Stimulated activated CD8-positive, alpha-beta memory T cell treated with anti-CD3 and anti-CD28 coated beads, Interleukin-15, amount 100 ng/mL, for 1 hour (primary cell): ENCODE results near the gene ACTN4.

ENCODE experiments used
- DNase-seq: peaks from one replicate; pipeline ENCODE4 v3.0.0-alpha.2; 2020; ENCODE audit warnings: low read depth

Gene ACTN4

DNA sequence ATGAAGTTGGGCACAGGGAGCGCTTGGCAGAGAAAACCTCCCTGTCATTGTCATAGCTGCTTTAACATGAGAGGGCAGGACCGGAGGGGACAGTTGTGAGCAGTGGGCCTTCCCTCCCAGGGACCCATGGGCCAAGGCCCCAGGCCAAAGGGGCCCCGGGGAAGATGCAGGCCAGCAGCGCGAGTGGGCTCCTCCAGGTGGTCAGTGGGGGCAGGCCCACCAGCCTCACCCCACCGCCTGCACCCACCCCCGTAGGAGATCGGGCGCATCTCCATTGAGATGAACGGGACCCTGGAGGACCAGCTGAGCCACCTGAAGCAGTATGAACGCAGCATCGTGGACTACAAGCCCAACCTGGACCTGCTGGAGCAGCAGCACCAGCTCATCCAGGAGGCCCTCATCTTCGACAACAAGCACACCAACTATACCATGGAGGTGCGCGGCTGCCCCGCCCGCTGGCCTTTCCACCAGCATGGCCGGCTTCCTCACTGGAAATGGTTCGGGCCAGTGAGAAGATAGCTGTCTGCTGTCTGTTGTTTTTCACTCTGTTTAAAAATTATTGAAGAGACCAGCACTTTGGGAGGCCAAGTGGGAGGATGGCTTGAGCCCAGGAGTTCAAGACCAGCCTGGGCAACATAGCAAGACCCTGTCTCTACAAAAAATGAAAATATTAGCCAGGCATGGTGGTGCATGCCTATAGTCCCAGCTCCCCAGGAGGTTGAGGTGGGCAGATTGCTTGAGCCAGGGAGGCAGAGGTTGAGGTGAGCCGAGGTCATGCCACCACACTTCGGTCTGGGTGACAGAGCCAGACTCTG, 78.2 kb downstream of the ACTN4 start:
- no peak for DNase-seq

DNA sequence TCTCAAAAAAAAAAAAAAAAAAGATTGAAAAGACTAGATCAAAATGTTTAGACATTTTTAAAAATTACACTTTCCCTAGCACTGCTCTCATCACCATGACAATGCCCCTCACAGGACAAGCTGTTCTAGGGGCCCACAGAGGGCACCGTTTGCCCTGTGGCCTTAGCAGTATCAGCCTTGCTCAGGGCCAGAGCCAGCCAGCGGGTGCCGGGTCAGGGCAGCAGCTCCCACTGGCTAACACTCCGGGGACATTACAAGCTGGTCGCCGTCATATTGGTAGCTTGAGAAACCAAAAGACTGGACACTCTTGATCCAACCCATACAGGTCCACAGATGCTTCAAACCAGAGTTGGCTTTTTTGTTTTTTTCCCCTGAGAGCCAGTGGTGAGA, 78.8 kb downstream of the ACTN4 start:
- DNase-seq: no peak

DNA sequence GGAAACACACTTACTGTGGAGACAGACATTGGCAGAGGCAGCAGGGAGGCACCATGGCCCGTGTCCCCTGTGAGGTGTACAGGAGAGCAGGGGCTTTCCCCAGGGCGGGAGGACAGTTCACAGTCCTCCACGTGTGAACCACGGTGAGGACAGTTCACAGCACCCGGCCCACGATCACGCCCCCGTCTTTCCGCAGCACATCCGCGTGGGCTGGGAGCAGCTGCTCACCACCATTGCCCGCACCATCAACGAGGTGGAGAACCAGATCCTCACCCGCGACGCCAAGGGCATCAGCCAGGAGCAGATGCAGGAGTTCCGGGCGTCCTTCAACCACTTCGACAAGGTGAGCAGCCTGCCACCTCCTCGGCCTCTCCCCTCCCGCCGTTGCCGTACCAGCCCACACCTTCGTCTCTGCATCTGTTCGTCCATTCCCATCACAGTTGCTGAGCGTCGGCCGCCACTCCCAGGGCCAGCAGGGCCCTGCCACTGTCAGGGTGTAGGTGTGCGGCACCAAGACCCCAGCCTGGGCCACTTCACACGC, 79.4 kb downstream of the ACTN4 start:
- no peak for DNase-seq

DNA sequence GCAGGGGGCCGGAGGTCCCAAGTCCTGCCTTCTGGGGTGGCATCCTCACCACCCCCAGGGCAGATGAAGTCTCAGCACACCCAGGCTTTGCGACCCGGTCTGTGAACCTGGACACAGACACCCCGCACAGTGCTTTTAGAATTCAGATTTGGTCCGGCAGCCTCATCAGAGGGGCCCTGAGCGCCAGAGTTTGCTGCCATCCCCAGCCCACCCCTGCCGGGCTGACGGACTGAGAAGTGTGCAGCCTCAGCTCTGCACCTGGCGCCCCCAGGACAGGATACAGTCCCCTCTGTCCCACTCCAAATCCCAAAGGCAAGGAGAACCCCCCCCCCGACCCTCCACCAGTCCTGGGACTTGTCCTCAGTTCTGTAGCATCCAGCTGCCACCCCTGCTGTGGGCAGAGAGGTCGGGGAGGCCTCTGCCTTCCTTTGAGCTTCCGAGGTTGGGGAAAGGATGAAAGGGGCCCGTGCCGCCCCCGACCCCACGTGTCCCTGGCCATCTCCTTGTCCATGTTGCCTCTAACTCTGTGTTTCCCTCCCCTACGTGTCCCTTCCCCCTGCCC, 79.9 kb downstream of the ACTN4 start:
- DNase-seq: no peak

DNA sequence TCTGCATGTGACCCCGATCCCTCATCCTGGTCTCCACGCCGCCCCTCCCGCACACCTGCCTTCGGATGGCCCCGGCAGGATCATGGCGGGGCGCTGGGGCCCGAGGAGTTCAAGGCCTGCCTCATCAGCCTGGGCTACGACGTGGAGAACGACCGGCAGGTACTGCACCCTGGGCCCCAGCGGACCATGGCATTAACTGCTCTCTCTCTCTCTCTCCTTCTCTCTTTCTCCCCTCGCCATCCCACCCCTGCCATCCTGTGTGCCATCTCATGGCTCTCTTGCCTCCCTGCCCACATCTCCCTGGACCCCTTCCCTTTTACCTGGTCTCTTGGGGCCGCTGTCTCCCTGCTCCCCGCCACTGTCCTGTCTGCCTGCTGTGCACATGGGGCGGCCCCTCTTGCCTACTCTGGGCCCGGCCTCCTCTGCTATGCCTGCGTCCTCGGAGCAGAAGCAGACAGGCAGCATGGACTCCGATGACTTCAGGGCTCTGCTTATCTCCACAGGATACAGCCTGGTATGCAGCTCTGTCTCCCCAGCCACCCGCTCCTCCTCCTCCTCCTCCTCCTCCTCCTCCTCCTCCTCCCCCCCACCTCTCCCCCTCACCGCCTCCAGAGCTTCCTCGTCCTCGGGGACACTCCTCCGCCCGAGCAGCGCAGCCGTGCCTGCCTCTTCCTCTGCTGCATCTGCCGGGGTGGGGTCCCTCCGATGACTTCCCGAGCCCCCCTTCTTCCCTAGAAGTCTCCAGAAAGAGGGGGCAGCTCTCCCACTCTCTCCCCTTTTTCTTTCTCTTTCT, 80.6 kb downstream of the ACTN4 start:
- DNase-seq: no peak

DNA sequence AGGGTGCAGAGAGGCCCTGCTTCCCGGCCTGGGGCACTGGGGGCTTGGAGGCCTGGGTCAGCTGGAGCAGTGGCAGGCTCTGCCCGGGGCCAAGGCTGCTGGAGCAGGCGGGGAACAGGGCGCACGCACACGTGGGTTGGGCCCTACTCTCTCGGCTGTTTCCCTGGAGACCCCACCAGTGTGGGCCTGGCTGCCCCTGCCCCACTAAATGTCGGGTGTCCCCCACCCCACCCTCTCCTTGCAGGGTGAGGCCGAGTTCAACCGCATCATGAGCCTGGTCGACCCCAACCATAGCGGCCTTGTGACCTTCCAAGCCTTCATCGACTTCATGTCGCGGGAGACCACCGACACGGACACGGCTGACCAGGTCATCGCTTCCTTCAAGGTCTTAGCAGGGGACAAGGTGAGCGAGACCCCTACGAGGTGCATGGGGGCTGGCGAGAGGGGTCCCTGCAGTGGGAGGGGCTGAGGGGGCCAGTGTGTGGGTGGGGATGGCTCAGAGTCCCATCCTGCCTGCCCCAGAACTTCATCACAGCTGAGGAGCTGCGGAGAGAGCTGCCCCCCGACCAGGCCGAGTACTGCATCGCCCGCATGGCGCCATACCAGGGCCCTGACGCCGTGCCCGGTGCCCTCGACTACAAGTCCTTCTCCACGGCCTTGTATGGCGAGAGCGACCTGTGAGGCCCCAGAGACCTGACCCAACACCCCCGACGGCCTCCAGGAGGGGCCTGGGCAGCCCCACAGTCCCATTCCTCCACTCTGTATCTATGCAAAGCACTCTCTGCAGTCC, 81.5 kb downstream of the ACTN4 start:
- DNase-seq: no peak

DNA sequence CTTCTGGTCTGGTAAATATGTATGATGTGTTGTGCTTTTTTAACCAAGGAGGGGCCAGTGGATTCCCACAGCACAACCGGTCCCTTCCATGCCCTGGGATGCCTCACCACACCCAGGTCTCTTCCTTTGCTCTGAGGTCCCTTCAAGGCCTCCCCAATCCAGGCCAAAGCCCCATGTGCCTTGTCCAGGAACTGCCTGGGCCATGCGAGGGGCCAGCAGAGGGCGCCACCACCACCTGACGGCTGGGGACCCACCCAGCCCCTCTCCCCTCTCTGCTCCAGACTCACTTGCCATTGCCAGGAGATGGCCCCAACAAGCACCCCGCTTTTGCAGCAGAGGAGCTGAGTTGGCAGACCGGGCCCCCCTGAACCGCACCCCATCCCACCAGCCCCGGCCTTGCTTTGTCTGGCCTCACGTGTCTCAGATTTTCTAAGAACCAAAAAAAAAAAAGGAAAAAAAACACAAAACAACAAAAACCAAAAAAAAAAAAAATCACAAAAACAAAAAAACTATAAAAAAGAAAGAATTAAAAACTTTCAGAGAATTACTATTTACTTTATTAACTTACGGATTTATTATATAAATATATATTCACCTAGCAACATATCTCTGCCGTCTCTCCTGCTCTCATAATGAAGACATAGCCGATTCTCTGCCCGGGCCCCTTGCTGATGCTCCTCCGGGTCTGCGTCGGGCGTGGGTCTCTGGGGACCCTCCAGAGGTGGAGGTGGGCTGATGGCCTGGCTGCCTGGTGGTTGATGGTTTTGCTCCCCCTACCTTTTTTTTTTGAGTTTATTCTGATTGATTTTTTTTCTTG, 82.4 kb downstream of the ACTN4 start:
- peak; percentile 56 for DNase-seq

DNA sequence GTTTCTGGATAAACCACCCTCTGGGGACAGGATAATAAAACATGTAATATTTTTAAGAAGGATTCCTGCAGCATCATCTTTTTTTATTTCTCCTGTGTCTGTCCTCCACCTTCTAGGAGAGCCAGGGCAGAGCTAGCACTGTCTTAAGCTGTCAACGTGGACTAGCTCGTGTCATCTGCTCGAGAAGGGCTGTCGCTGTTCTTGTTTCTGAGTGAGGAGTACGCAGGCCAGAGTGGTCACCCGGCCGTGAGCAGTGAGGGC, 83.0 kb downstream of the ACTN4 start:
- DNase-seq: no peak

DNA sequence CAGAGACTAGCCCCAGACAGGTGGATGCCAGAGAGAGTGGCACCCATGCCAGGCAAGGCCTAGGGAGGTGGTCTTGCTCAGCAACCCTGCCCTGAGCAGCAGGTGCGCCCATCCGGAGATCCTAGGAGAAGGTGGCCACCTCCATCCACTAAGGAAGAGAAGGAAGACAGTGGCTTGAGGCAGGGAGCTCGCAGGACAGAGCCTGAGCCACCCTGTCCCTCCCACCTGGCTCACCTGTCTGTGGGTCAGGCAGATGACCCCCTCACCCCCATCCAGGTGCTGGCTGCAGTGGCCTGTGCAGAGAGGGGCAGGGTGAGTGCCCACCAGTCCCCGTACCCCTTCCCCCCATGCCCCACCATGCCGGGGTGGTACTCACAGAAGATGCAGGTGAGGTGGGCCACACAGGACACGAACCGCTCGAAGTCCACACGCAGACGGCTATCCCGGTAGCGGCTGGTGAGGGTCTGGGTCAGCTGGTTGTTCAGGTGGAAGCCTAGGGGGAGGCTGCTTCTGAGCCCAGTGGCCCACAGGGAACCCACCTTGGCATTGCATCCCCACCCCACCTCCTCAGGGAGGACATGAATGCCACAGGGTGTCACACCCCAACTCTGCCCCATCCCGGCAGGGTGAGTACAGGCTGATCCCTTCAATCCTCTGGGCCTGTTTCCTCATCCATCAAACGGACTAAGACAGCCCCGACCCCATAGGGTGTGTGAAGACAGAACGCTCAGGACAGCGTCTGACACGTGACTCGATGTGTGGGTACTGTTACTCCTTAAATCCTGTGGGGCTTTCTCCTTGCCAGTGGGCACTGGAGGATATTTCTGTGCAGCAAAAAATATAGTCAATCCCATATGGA, 83.5 kb downstream of the ACTN4 start:
- DNase-seq: no peak

DNA sequence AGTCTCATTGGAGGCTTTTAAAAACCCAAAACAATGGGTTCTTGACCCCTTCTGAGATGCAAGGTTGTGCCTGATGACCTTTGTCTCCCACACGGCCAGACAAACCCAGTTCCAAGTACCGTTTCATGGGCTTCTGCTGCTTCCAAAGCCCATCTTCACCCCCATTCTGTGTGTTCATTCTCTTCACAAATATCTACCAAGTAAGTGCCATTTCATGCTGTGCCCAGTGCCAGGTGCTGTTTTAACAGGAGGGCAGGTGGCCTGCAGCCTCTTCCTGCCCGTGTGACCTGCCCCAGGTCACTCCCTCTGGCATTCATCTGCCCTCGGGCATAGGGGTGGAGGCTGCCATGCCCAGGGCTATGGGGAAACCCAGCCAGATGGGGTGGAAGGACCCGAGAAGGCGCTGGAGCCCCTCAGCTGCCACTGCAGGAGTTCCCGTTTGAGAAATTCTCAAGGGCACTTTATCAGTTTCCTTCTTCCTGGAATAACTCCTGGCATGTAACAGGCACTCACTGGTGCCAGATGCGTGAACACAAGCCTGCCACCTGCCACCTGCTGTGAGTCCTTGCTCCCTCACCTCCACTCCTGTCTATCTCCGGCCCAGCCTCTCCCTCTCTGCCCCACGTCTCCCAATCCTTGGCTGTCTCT, 84.3 kb downstream of the ACTN4 start:
- DNase-seq: no peak

DNA sequence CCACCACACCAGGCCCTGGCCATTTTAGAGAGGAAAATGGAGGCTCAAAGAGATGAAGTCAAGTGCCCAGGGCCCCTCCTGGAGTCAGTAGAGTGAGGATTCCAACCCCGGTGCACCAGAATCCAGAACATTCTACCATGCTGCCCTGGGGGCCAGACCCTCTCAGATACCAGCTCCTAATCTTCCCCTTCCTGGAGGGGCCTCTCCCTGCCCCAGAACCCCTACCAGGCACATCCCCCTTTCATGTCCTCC, 85.7 kb downstream of the ACTN4 start:
- DNase-seq: no peak

DNA sequence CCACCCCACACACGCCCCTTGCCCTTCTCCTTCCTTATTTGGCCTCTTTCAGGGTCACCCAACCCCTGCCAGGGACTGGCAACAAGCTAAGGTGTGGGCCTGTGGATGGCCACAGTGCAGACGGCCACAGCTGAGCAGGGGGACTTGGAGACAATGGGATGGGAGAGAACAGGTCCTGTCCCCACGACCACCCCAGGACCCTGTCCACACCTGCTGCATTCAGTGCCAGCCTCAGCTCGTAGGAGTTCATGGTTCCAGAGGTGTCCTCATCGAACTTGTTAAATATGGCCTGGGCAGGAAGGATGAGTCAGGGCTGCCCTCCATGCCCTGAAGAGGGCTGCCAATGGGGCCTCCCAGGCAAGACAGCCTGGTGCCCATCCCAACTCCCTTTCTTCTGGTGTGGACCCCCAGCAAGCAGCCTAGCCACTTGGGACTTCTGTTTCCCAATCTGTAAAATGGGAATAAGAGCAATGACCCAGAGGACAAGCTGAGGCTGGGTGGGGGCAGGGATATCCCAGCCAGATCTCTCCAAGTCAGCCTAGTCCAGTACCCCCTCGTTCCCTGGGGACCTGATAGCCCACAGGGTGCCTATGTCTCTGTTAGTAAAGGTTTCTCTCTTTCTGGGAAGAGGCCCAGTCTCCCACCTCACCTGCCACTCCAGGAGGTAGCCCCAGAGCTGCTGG, 86.2 kb downstream of the ACTN4 start:
- DNase-seq: no peak

DNA sequence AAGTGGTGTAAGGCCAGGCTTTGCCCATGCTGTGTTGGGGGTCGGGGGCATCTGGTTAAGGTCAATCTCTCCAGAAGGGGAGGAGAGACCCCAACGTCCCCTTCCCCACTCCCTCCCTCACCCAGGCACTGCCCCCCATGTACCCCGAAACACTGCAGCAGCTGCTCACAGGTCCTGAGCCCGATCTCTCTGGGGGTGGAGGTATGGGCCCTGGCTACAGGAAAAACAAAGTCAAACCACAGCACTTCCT, 86.7 kb downstream of the ACTN4 start:
- no peak for DNase-seq

DNA sequence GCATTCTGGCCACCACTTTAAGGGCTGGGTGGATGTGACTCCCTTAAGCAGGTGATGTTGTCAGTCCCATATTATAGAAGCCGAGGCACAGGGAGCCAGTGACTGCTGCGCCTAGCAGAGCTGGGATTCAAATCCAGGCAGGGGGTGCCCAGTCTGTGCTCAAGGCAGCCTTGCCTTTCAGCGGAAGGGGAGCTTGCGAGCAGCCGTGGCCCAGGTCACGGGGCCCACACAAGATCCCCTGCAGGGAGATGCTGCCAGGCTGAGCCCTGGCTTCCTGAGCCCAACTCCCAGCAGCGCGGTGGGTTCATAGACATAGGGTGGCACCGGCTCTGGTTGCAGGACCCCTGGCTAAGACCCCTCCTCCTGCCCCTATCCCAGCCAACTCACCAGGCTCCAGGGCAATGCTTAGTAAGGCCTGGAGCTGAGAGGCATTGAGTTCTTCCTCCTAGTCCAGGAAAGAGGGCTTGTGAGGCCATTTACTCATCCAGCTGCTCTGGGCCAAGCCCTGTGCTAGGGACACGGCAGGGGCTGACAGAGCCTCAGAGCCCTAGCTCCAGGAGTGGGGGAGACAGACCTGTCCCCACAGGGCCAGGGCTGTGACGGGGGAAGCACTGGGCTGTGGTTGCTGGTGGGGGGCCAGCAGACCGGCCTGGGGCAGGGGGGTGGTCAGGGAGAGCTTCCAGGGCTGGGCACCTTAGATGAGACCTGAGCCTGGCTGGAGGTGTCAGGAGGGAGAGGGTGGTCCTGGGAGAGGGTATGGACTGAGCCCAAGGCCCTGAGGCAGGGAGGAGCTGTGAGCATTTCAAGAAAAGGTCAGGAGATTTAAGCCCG, 87.2 kb downstream of the ACTN4 start:
- DNase-seq: no peak

DNA sequence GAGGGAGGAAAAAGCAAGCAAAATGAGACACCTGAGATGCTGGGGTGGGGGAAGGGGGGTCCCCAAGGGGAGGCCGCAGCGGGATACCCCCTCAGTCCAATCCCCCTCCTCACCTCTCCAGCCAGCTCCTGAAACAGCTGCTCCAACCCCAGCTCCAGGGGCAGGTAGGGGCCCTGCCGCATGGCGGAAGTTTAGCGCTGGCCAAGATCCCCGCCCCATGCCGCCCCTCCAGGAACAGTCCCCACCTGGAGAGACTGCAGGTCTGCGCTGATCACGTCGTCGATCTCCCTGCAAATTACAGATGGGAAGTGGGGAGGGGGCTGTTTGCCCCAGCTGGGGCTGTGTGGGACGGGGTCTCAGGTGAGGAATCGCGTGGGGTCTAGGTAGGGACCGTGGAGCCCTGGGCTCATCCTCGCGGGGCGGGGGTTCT, 87.8 kb downstream of the ACTN4 start:
- no peak for DNase-seq

DNA sequence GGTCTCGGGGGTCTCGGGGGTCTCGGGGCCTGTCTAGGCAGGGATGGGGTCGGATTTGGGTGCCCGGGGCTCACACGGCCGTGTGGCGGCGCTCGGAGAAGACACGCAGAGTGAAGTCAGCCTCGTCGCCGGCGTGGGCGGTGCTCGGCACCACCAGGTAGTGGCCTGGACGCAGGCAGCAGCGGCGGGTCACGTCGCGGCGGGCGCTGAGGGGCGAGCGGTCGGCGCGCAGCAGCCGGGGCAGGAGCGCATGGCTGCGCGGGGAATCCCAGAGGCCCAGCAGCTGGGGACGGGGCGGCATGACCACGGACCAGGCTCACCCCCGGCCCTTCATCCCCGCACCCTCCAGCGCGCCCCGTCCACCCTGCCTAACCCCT, 88.6 kb downstream of the ACTN4 start:
- no peak for DNase-seq

DNA sequence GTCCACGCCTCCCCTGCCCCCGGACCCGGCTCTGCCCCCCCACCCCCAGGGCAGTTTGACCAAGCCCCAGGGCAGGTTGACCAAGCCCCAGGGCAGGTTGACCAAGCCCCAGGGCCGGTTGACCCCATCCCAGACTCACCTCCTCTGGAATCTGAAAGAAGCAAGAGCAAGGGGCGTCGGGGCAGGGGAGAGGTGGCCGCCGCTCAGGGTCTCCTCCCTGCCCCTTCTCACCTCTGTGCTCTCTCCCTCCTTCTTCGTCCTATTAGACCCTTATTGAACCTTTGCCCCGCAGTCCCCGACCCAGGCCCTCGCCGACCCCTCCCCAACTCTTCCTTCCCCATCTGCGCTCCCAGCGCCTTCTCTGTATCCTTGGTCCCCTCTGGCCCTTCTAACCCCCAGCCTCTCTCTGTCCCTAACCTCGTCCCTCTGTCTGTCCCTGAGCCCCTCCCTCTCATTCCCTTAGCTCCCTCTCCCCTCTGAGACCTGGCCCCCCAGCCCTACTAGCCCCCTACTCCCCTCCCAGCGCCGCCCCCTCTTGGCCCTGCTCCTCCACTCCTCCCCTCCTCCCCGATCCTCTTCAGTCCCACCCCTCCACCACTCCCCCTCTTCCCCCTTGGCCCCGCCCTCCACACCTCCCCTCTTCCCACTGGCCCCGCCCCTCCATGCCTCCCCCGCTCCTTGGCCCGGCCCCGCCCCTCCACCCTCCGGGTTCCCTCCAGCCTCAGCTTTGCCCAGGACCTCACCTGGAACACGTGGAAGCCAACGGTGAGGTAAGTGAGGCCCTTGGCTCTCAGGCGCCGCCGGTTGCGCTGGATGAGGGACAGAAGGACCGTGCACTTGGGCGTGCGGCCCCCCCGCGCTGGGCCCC, 89.2 kb downstream of the ACTN4 start:
- peak; percentile 35 for DNase-seq

DNA sequence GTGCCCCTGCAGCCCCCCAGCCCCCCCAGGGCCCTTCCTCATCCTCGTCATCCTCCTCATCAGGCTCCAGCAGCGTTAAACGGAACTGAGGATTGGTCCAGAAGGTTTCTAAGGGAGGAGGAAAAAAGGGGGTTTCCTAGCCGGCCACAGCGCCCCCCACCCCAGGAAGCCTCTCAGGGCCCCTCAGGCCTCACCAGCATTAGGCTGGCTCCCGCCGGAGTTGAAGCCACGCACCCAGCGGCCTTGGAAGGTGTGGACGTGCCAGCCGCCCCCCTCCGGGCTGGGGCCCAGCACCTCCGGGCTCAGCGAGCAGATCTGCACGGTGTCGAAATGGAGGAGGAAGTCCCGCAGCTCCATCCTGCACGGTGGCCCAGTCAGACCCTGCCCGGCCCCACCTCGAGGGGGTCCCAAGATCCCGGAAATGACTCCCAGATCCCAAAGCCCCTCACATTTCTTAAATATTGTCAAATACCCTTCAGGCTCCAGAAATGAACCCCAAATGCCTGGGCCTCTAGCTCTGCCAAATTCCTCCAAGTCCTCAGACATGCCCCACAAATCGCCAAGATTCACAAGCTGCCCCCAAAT, 89.9 kb downstream of the ACTN4 start:
- no peak for DNase-seq
